ENCODE data around the gene SLC39A13. TPM values are rescaled to one million over a fixed set of nuclear protein-coding genes. Genes with fewer than 3 reads are reported as not detected.

SLC39A13 gene
- total RNA-seq, 1 experiment from 2014 or later = 29.2 TPM

- Histone ChIP-seq H2AFZ (ENCODE audit: low read length) (no peak overlapping the region), H2BK15ac (ENCODE audit: low read depth, low read length) (no peak overlapping the region), H4K5ac (ENCODE audit: insufficient read length, low read depth, low read length) (no peak overlapping the region), H2BK120ac (ENCODE audit: low read depth, low read length, poor library complexity, severe bottlenecking) (no peak overlapping the region), H2BK12ac (ENCODE audit: insufficient read length, low read depth, low read length) (no peak overlapping the region), H2BK20ac (ENCODE audit: low read depth, low read length, poor library complexity, severe bottlenecking) (no peak overlapping the region), H3K23me2 (ENCODE audit: insufficient read length, low read depth, low read length, poor library complexity, severe bottlenecking) (no peaks in the 10 kb centered on the region), H3K56ac (ENCODE audit: insufficient read length, low read depth, low read length) (no peak overlapping the region), H3K9me3 (ENCODE audit: control insufficient read depth, low read depth, low read length) (no peaks in the 10 kb centered on the region), H3K4ac (ENCODE audit: low read depth, low read length) (no peak overlapping the region), H3K79me1 (ENCODE audit: insufficient read depth, low read depth, low read length, poor library complexity, severe bottlenecking) (no peaks in the 10 kb centered on the region), H3K4me1 (ENCODE audit: insufficient read depth, low read length) (no peaks in the 10 kb centered on the region), H3K23ac (ENCODE audit: insufficient read length, low read depth, low read length) (no peak overlapping the region), H3T11ph (ENCODE audit: low read length) (no peak overlapping the region), H2AK5ac (ENCODE audit: insufficient read length, low read length) (no peak overlapping the region), H3K18ac (ENCODE audit: insufficient read length, low read depth, low read length) (no peak overlapping the region), H3K9ac (ENCODE audit: extremely low read depth, insufficient read length, low read length) (no peak overlapping the region), H2BK5ac (ENCODE audit: insufficient read length, low read length) (no peak overlapping the region), H3K79me2 (ENCODE audit: insufficient read depth, low read length) (no peaks in the 10 kb centered on the region), H3K27me3 (ENCODE audit: insufficient read depth, low read length) (no peaks in the 10 kb centered on the region), H3K14ac (ENCODE audit: insufficient read depth, low read length) (no peak overlapping the region), H3K4me2 (ENCODE audit: insufficient read depth, insufficient read length, low read length) (no peak overlapping the region), H4K20me1 (ENCODE audit: control insufficient read depth, insufficient read depth, insufficient read length) (no peaks in the 10 kb centered on the region), H4K91ac (ENCODE audit: insufficient read length, low read depth, low read length) (no peak overlapping the region), H3K27ac (ENCODE audit: insufficient read length, low read depth, low read length) (no peak overlapping the region), H4K8ac (replicated peaks; ENCODE audit: insufficient read length, low read depth, low read length) (no peak overlapping the region)
- TF ChIP-seq CTCF (conservative IDR thresholded peaks at IDR 0.05) = no peak
- Mint-ChIP-seq H3K4me1 (no peaks in the 10 kb centered on the region), H3K27ac (no peak overlapping the region), H3K36me3 (ENCODE audit: insufficient read depth in 1 of 3, low read depth in 3 of 3) (no peaks in the 10 kb centered on the region; a peak in 1 of 7 replicates), H3K9me3 (no peaks in the 10 kb centered on the region), H3K4me3 (no peak overlapping the region), H3K27me3 (ENCODE audit: low read depth) (no peaks in the 10 kb centered on the region; the same call in 1 of the 2 replicates)
- DNase-seq = no peak
- WGBS (ENCODE audit: extremely low coverage, insufficient read length, low lambda C conversion rate) = no CpG with 5 or more reads among the region's 11 CpGs
These were observed 28.9 kb downstream of the SLC39A13 start for GRCh38 chr11:47437218-47437745.
